Activated CD4-positive, alpha-beta T cell treated with anti-CD3 and anti-CD28 coated beads for 36 hours (primary cell): Measurements from ENCODE around the gene SOS2. TPM values are rescaled to one million over a fixed set of nuclear protein-coding genes. Genes with fewer than 3 reads are reported as not detected.

ENCODE experiments used
- ATAC-seq: fragments of 200-7000 bp; cut with Tn5 transposase; one replicate; pipeline ENCODE4 v1.10.0; 2021; ENCODE audit warnings: mild to moderate bottlenecking, moderate library complexity
- CTCF ChIA-PET: fragments of 350-600 bp; sonication (Branson Sonifier 250); formaldehyde crosslinking; loops from one replicate; lab custom pipeline; 2021; ENCODE audit warnings: antibody characterized with exemption; lab: Charles Lee
- POLR2A ChIA-PET: fragments of 350-600 bp; sonication (Branson Sonifier 250); formaldehyde crosslinking; loops from one replicate; lab custom pipeline; 2021; ENCODE audit warnings: antibody characterized with exemption, inconsistent platforms; lab: Charles Lee
- DNase-seq: peaks from one replicate; pipeline ENCODE4 v3.0.0-alpha.2; 2020
- H3K27ac Mint-ChIP-seq: one replicate; pipeline ENCODE4 v1.8.0; 2021; ENCODE audit warnings: mixed read lengths
- H3K27me3 Mint-ChIP-seq: one replicate; pipeline ENCODE4 v1.8.0; 2021; ENCODE audit warnings: mixed read lengths
- H3K36me3 Mint-ChIP-seq: one replicate; pipeline ENCODE4 v1.8.0; 2021; ENCODE audit warnings: low read depth, mixed read lengths
- H3K4me1 Mint-ChIP-seq: one replicate; pipeline ENCODE4 v1.8.0; 2021; ENCODE audit warnings: mixed read lengths
- H3K4me3 Mint-ChIP-seq: one replicate; pipeline ENCODE4 v1.8.0; 2021; ENCODE audit warnings: mild to moderate bottlenecking, moderate library complexity, mixed read lengths
- H3K9me3 Mint-ChIP-seq: one replicate; pipeline ENCODE4 v1.8.0; 2021; ENCODE audit warnings: low read depth, mixed read lengths
- intact Hi-C, 2 experiments: fragments of 100-400 bp; cut with DNase I in 1 of 2; cut with micrococcal nuclease in 1 of 2; formaldehyde crosslinking; loops; one replicate each; pipeline versions ENCODE4 v1.14.2 to v1.15.1; 2022 to 2024; cut with DNase I, micrococcal nuclease
- total RNA-seq, 2 experiments: library from RNA; stranded (reverse); gene quantifications; one replicate each; pipeline ENCODE4 v1.2.3, GENCODE V29; 2021

The SOS2 gene
- total RNA-seq, 2 experiments from 2014 or later = 20.2 to 20.9 TPM

GRCh38 chr14:50099335-50099734 lies 132.0 kb downstream of the SOS2 start:
- H3K4me3 Mint-ChIP-seq = peak overlapping the region; percentile 34

GRCh38 chr14:50095895-50096294 lies 135.5 kb downstream of the SOS2 start:
- ATAC-seq = peak; percentile 66
- POLR2A ChIA-PET = interaction anchor here (1.0 to 1.8 kb wide), 2 partner anchors 57 to 228 kb away, joined by 3 to 9 read pairs; no protein-coding TSS in a partner anchor
- Mint-ChIP-seq H3K27me3 (no peaks in the 10 kb centered on the region), H3K9me3 (no peaks in the 10 kb centered on the region), H3K4me1 (peaks cover 73% of the 10 kb centered on the region), H3K36me3 (peaks cover 15% of the 10 kb centered on the region), H3K4me3 (peak overlapping the region; percentile 45), H3K27ac (peak overlapping the region; percentile 80)
- CTCF ChIA-PET = interaction anchor here (0.7 to 2.4 kb wide), 14 partner anchors 8 to 244 kb away, joined by 3 to 13 read pairs (median 5); partner anchors contain the start of gene NEMF
- DNase-seq = no peak
- intact Hi-C loops = loop anchor here (1.0 to 2.0 kb wide), 4 partner anchors 9 to 57 kb away; no protein-coding TSS in a partner anchor

More at GRCh38 chr14:50099335-50099734, 132.0 kb downstream of the SOS2 start:
- no peaks in the 10 kb centered on the region for H3K9me3 Mint-ChIP-seq
- H3K4me1 Mint-ChIP-seq = peaks cover 73% of the 10 kb centered on the region
- peaks cover 18% of the 10 kb centered on the region for H3K36me3 Mint-ChIP-seq
- H3K27me3 Mint-ChIP-seq = no peaks in the 10 kb centered on the region
- intact Hi-C loops = no loop called here
- ATAC-seq = peak; percentile 61
- H3K27ac Mint-ChIP-seq = peak overlapping the region; percentile 55
- DNase-seq = peak; percentile 37
- POLR2A ChIA-PET = interaction anchor here (1.1 kb wide), 1 partner anchor 60 kb away, joined by 3 read pairs; no protein-coding TSS in a partner anchor
- CTCF ChIA-PET = interaction anchor here (0.7 to 1.4 kb wide), 4 partner anchors 55 to 247 kb away, joined by 3 to 4 read pairs (median 3); partner anchors contain the start of gene NEMF

GRCh38 chr14:50094056-50094755 lies 137.2 kb downstream of the SOS2 start:
- H3K36me3 Mint-ChIP-seq = peaks cover 14% of the 10 kb centered on the region
- H3K9me3 Mint-ChIP-seq = no peaks in the 10 kb centered on the region
- no peaks in the 10 kb centered on the region for H3K27me3 Mint-ChIP-seq
- H3K4me3 Mint-ChIP-seq = no peak overlapping the region
- CTCF ChIA-PET = interaction anchor here (0.6 to 1.2 kb wide), 5 partner anchors 10 to 255 kb away, joined by 3 to 6 read pairs (median 3); partner anchors contain the start of gene NEMF
- intact Hi-C loops = loop anchor here in 1 of 2 experiments (2.0 kb wide), 1 partner anchor 15 kb away; no protein-coding TSS in a partner anchor
- H3K27ac Mint-ChIP-seq = peak overlapping the region; percentile 9
- no peak for ATAC-seq
- no peak for DNase-seq
- peaks cover 69% of the 10 kb centered on the region for H3K4me1 Mint-ChIP-seq
- POLR2A ChIA-PET = no interaction called here

GRCh38 chr14:50093496-50093895 lies 137.9 kb downstream of the SOS2 start:
- ChIA-PET POLR2A (no interaction called here), CTCF (interaction anchor here (0.6 to 1.2 kb wide), 6 partner anchors 11 to 254 kb away, joined by 3 to 6 read pairs (median 3); partner anchors contain the start of gene NEMF)
- peaks cover 73% of the 10 kb centered on the region for H3K4me1 Mint-ChIP-seq
- H3K4me3 Mint-ChIP-seq = no peak overlapping the region
- ATAC-seq (no peak), DNase-seq (no peak)
- intact Hi-C loops = no loop called here
- H3K9me3 Mint-ChIP-seq = no peaks in the 10 kb centered on the region
- H3K36me3 Mint-ChIP-seq = peaks cover 12% of the 10 kb centered on the region
- no peaks in the 10 kb centered on the region for H3K27me3 Mint-ChIP-seq
- no peak overlapping the region for H3K27ac Mint-ChIP-seq

GRCh38 chr14:50092006-50092555 lies 139.3 kb downstream of the SOS2 start:
- DNase-seq (no peak), ATAC-seq (no peak)
- CTCF ChIA-PET = interaction anchor here (0.6 to 2.2 kb wide), 8 partner anchors 10 to 230 kb away, joined by 3 to 12 read pairs (median 4); no protein-coding TSS in a partner anchor

GRCh38 chr14:50091240-50091913 lies 140.0 kb downstream of the SOS2 start:
- no peak for DNase-seq
- no peaks in the 10 kb centered on the region for H3K27me3 Mint-ChIP-seq
- CTCF ChIA-PET = interaction anchor here (0.6 to 2.2 kb wide), 9 partner anchors 10 to 230 kb away, joined by 3 to 12 read pairs (median 4); no protein-coding TSS in a partner anchor
- H3K27ac Mint-ChIP-seq = no peak overlapping the region
- POLR2A ChIA-PET = interaction anchor here (1.3 kb wide), 1 partner anchor 30 kb away, joined by 4 read pairs; no protein-coding TSS in a partner anchor
- no peak for ATAC-seq
- intact Hi-C loops = no loop called here
- peaks cover 77% of the 10 kb centered on the region for H3K4me1 Mint-ChIP-seq
- no peaks in the 10 kb centered on the region for H3K9me3 Mint-ChIP-seq
- H3K36me3 Mint-ChIP-seq = peaks cover 8% of the 10 kb centered on the region
- no peak overlapping the region for H3K4me3 Mint-ChIP-seq

More at GRCh38 chr14:50092006-50092555, 139.3 kb downstream of the SOS2 start:
- Mint-ChIP-seq H3K4me3 (no peak overlapping the region), H3K27me3 (no peaks in the 10 kb centered on the region), H3K9me3 (no peaks in the 10 kb centered on the region), H3K36me3 (peaks cover 12% of the 10 kb centered on the region), H3K4me1 (peaks cover 78% of the 10 kb centered on the region), H3K27ac (peak overlapping the region; percentile 15)
- intact Hi-C loops = no loop called here
- POLR2A ChIA-PET = interaction anchor here (1.3 kb wide), 1 partner anchor 30 kb away, joined by 4 read pairs; no protein-coding TSS in a partner anchor

DNA sequence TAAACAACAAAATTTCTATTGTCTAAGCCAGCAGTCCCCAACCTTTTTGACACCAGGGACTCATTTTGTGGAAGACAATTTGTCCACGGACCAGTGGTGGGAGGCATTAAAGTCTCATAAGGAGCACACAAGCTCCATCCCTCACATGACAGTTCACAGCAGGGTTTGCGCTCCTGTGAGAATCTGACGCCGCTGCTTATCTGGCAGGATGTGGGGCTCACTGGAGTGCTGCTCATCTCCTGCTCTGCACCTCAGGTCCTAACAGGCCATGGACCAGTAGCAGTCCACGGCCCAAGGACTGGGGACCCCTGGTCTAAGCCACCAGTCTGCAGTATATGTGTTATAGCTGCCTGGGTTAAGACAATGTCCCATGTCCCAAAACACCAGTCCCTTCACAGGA lies 142.2 kb downstream of the SOS2 start:
- H3K27me3 Mint-ChIP-seq = no peaks in the 10 kb centered on the region
- no peak overlapping the region for H3K4me3 Mint-ChIP-seq
- CTCF ChIA-PET = interaction anchor here (0.6 to 3.1 kb wide), 3 partner anchors 16 to 101 kb away, joined by 3 to 13 read pairs (median 3); no protein-coding TSS in a partner anchor
- ATAC-seq (no peak), DNase-seq (peak; percentile 43)
- H3K4me1 Mint-ChIP-seq = peaks cover 83% of the 10 kb centered on the region
- POLR2A ChIA-PET = interaction anchor here (2.6 kb wide), 1 partner anchor 51 kb away, joined by 16 read pairs; no protein-coding TSS in a partner anchor
- no peaks in the 10 kb centered on the region for H3K9me3 Mint-ChIP-seq
- no peak overlapping the region for H3K27ac Mint-ChIP-seq
- peaks cover 6% of the 10 kb centered on the region for H3K36me3 Mint-ChIP-seq
- intact Hi-C loops = no loop called here

DNA sequence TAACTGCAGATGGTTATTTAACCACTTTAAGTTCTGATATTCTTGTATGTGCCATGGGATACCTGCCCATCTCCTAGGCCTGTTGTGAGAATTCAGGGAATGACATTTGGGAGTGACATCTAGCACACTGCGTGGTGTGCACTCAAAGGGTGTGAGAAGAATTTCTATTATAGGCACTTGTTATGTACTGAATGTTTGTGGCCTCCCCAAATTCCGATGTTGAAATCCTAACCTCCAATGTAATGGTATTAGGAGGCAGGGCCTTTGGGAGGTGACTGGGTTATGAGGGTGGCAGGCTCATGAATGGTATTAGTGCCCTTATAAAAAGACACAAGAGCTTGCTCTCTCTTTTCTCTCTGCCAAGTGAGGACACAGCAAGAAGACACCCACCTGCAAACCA lies 142.6 kb downstream of the SOS2 start:
- H3K27ac Mint-ChIP-seq = no peak overlapping the region
- ChIA-PET POLR2A (interaction anchor here (0.6 to 2.6 kb wide), 2 partner anchors 50 to 105 kb away, joined by 7 to 16 read pairs; no protein-coding TSS in a partner anchor), CTCF (interaction anchor here (0.6 to 3.1 kb wide), 8 partner anchors 7 to 113 kb away, joined by 3 to 13 read pairs (median 4); no protein-coding TSS in a partner anchor)
- no peaks in the 10 kb centered on the region for H3K27me3 Mint-ChIP-seq
- DNase-seq (no peak), ATAC-seq (no peak)
- no peaks in the 10 kb centered on the region for H3K9me3 Mint-ChIP-seq
- no peak overlapping the region for H3K4me3 Mint-ChIP-seq
- peaks cover 84% of the 10 kb centered on the region for H3K4me1 Mint-ChIP-seq
- intact Hi-C loops = no loop called here
- peaks cover 3% of the 10 kb centered on the region for H3K36me3 Mint-ChIP-seq

DNA sequence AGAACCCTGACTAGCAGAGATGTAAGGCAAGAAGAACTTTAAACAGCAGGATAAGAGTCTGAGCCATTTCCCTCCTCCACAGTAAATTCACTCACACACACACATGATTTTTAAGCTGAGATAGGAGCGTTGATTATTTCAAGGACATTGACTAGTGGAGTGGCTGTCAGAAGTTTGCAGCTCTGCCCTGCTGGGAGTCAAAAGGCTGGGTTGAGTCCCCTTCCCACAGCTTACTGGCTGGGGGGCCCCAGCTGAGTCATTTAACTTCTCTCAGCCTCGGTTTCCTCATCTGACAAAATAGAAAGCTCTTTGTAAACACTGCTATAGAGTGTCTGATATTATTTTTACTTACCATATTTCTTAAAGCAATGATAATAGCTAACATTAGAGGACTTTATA lies 143.3 kb downstream of the SOS2 start:
- Mint-ChIP-seq H3K27ac (peak overlapping the region; percentile 69), H3K9me3 (no peaks in the 10 kb centered on the region), H3K36me3 (peaks cover 3% of the 10 kb centered on the region), H3K4me3 (peak overlapping the region; percentile 10), H3K27me3 (no peaks in the 10 kb centered on the region), H3K4me1 (peaks cover 86% of the 10 kb centered on the region)
- ATAC-seq (no peak), DNase-seq (no peak)
- CTCF ChIA-PET = interaction anchor here (0.6 to 3.1 kb wide), 13 partner anchors 8 to 236 kb away, joined by 3 to 13 read pairs (median 5); partner anchors contain the start of genes NEMF and VCPKMT
- intact Hi-C loops = no loop called here
- POLR2A ChIA-PET = interaction anchor here (0.6 to 2.6 kb wide), 4 partner anchors 20 to 105 kb away, joined by 3 to 16 read pairs (median 6); no protein-coding TSS in a partner anchor
